Suprapubic skin (tissue), 4 donors: ENCODE data around the gene AKR1C8. TPM values are rescaled to one million over a fixed set of nuclear protein-coding genes. Genes with fewer than 3 reads are reported as not detected.

Experiments
- DNase-seq, 2 donors: peaks; one replicate each; pipeline ENCODE4 v3.0.0-alpha.2; 2019; ENCODE audit warnings: low spot score in 2 of 2
- H3K27ac ChIP-seq: fragments of 200-600 bp; sonication (generic); one replicate; pipeline ENCODE4 v1.5.1; 2019
- H3K27me3 ChIP-seq: fragments of 200-600 bp; sonication (generic); one replicate; pipeline ENCODE4 v1.5.1; 2019
- H3K36me3 ChIP-seq: fragments of 200-600 bp; sonication (generic); one replicate; pipeline ENCODE4 v1.5.1; 2019
- H3K4me1 ChIP-seq: fragments of 200-600 bp; sonication (generic); one replicate; pipeline ENCODE4 v1.5.1; 2019
- H3K4me3 ChIP-seq: fragments of 200-600 bp; sonication (generic); one replicate; pipeline ENCODE4 v1.5.1; 2019; ENCODE audit warnings: mild to moderate bottlenecking
- H3K9me3 ChIP-seq: fragments of 200-600 bp; sonication (generic); one replicate; pipeline ENCODE4 v1.5.1; 2019
- EP300 ChIP-seq: sonication (generic); formaldehyde crosslinking; IDR thresholded peaks from one replicate; pipeline ENCODE4 v1.6.1; 2017; ENCODE audit warnings: antibody characterized with exemption
- POLR2A ChIP-seq, 2 donors: fragments of 450-650 bp; IDR thresholded peaks; one replicate each; pipeline ENCODE4 v1.6.1; 2017; ENCODE audit warnings: antibody characterized with exemption in 2 of 2, mild to moderate bottlenecking in 2 of 2, moderate library complexity in 2 of 2
- POLR2AphosphoS5 ChIP-seq, 3 donors: sonication (generic); formaldehyde crosslinking; IDR thresholded peaks; one replicate each; pipeline ENCODE4 v1.6.1; 2017; ENCODE audit warnings: antibody characterized with exemption in 3 of 3
- WGBS: methylation state at CpG from one replicate; pipeline ENCODE4 v1.1.5; 2018; 5-methylcytosine and 5-hydroxymethylcytosine counted together
- total RNA-seq, 4 donors: library from RNA; depleted of rRNA; stranded (reverse); fragments of >200 nt; gene quantifications; one replicate each; pipeline ENCODE4 v1.1.0, GENCODE V29; 2016
- TF ChIP-seq, protein P1 (sequence below), 2 donors: fragments of 200-600 bp in 1 of 2; fragments of 450-650 bp in 1 of 2; sonication (generic) in 1 of 2; IDR thresholded peaks; one replicate each; pipeline ENCODE4 v1.5.1; 2016 to 2019; ENCODE audit warnings: antibody characterized with exemption in 2 of 2, mild to moderate bottlenecking in 1 of 2, moderate library complexity in 1 of 2

Gene AKR1C8
- total RNA-seq, 4 donors from 2014 or later, result not detected

GRCh38 chr10:5163487-5163886 is 21.5 kb downstream of the AKR1C8 start:
- H3K27me3 ChIP-seq, result no peaks in the 10 kb centered on the region
- WGBS, result 65% methylated on average over 2 of the region's 2 CpGs
- no peak for DNase-seq
- H3K9me3 ChIP-seq, result peaks cover 20% of the 10 kb centered on the region
- no peak overlapping the region for H3K4me3 ChIP-seq
- no peak overlapping the region for H3K27ac ChIP-seq
- H3K36me3 ChIP-seq, result no peaks in the 10 kb centered on the region
- TF ChIP-seq POLR2AphosphoS5 (IDR thresholded peaks at IDR 0.05) (no peak), POLR2A (IDR thresholded peaks at IDR 0.05) (no peak), EP300 (no peak)
- TF ChIP-seq, protein P1, sequence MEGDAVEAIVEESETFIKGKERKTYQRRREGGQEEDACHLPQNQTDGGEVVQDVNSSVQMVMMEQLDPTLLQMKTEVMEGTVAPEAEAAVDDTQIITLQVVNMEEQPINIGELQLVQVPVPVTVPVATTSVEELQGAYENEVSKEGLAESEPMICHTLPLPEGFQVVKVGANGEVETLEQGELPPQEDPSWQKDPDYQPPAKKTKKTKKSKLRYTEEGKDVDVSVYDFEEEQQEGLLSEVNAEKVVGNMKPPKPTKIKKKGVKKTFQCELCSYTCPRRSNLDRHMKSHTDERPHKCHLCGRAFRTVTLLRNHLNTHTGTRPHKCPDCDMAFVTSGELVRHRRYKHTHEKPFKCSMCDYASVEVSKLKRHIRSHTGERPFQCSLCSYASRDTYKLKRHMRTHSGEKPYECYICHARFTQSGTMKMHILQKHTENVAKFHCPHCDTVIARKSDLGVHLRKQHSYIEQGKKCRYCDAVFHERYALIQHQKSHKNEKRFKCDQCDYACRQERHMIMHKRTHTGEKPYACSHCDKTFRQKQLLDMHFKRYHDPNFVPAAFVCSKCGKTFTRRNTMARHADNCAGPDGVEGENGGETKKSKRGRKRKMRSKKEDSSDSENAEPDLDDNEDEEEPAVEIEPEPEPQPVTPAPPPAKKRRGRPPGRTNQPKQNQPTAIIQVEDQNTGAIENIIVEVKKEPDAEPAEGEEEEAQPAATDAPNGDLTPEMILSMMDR (IDR thresholded peaks at IDR 0.05), result no peak
- no peaks in the 10 kb centered on the region for H3K4me1 ChIP-seq

GRCh38 chr10:5159126-5159525 is 25.8 kb downstream of the AKR1C8 start:
- 72% methylated on average over 6 of the region's 6 CpGs for WGBS
- Histone ChIP-seq H3K4me3 (no peak overlapping the region), H3K27ac (no peak overlapping the region)

GRCh38 chr10:5157501-5157900 is 27.4 kb downstream of the AKR1C8 start:
- no peak overlapping the region for H3K27ac ChIP-seq
- no peaks in the 10 kb centered on the region for H3K36me3 ChIP-seq
- H3K4me1 ChIP-seq, result no peaks in the 10 kb centered on the region
- DNase-seq, result no peak
- 83% methylated on average over 10 of the region's 10 CpGs for WGBS
- H3K9me3 ChIP-seq, result no peaks in the 10 kb centered on the region
- TF ChIP-seq POLR2AphosphoS5 (IDR thresholded peaks at IDR 0.05), result no peak
- no peak for TF ChIP-seq POLR2A (IDR thresholded peaks at IDR 0.05)
- TF ChIP-seq EP300, result no peak
- TF ChIP-seq, protein P1 (IDR thresholded peaks at IDR 0.05), result no peak
- no peaks in the 10 kb centered on the region for H3K27me3 ChIP-seq
- no peak overlapping the region for H3K4me3 ChIP-seq

More at GRCh38 chr10:5159126-5159525, 25.8 kb downstream of the AKR1C8 start:
- Histone ChIP-seq H3K36me3 (no peaks in the 10 kb centered on the region), H3K9me3 (no peaks in the 10 kb centered on the region), H3K4me1 (no peaks in the 10 kb centered on the region), H3K27me3 (no peaks in the 10 kb centered on the region)
- no peak for TF ChIP-seq POLR2A (IDR thresholded peaks at IDR 0.05)
- TF ChIP-seq, protein P1 (IDR thresholded peaks at IDR 0.05), result no peak
- TF ChIP-seq POLR2AphosphoS5 (IDR thresholded peaks at IDR 0.05), result no peak
- TF ChIP-seq EP300, result no peak
- DNase-seq, result no peak

- Histone ChIP-seq H3K4me3 (no peak overlapping the region), H3K27me3 (no peaks in the 10 kb centered on the region), H3K36me3 (no peaks in the 10 kb centered on the region), H3K4me1 (no peaks in the 10 kb centered on the region), H3K27ac (no peak overlapping the region), H3K9me3 (no peaks in the 10 kb centered on the region)
- DNase-seq, result no peak
- TF ChIP-seq, protein P1 (IDR thresholded peaks at IDR 0.05), result no peak
- TF ChIP-seq POLR2A (IDR thresholded peaks at IDR 0.05) (no peak), EP300 (no peak), POLR2AphosphoS5 (IDR thresholded peaks at IDR 0.05) (no peak)
- WGBS, result 36% methylated on average over 1 of the region's 1 CpG
Observed at GRCh38 chr10:5155951-5156350, 29.0 kb downstream of the AKR1C8 start.

- WGBS, result 81% methylated on average over 3 of the region's 3 CpGs
- Histone ChIP-seq H3K4me1 (no peaks in the 10 kb centered on the region), H3K4me3 (no peak overlapping the region), H3K27ac (no peak overlapping the region), H3K9me3 (peaks cover 5% of the 10 kb centered on the region), H3K36me3 (no peaks in the 10 kb centered on the region), H3K27me3 (no peaks in the 10 kb centered on the region)
- DNase-seq, result no peak
- TF ChIP-seq POLR2AphosphoS5 (IDR thresholded peaks at IDR 0.05) (no peak), POLR2A (IDR thresholded peaks at IDR 0.05) (no peak), EP300 (no peak)
- TF ChIP-seq, protein P1 (IDR thresholded peaks at IDR 0.05), result no peak
Observed at GRCh38 chr10:5151076-5151475, 33.9 kb downstream of the AKR1C8 start.
